NCI-H446 treated with DMSO at 0.1 percent for 48 hours (cell line): Measurements from ENCODE around the gene RNF112.
"Not testable (repeated sequence)": the region's sequence is repeated elsewhere in the genome, so short reads cannot be mapped to it uniquely, and the experiment has no call there.

Source experiments
- DNase-seq: peaks from one replicate; lab custom pipeline; 2025; lab: John Stamatoyannopoulos, UW

The RNF112 gene

GRCh38 chr17:19412984-19413383, 2.0 kb downstream of the RNF112 start:
- DNase-seq, result no peak

GRCh38 chr17:19413761-19414160, 2.7 kb downstream of the RNF112 start:
- DNase-seq, result no peak

- DNase-seq, result no peak
Measured at GRCh38 chr17:19414396-19415280, 3.6 kb downstream of the RNF112 start.

- no peak for DNase-seq
Measured at GRCh38 chr17:19415311-19415710, 4.3 kb downstream of the RNF112 start.

- DNase-seq, result no peak
Measured at GRCh38 chr17:19415806-19416775, 5.1 kb downstream of the RNF112 start.

- DNase-seq, result no peak
Measured at GRCh38 chr17:19417611-19418010, 6.6 kb downstream of the RNF112 start.

- no peak for DNase-seq
Measured at GRCh38 chr17:19418251-19418992, 7.4 kb downstream of the RNF112 start.

- no peak for DNase-seq
Measured at GRCh38 chr17:19421219-19421618, 10.2 kb downstream of the RNF112 start.

- DNase-seq, result no peak
Measured at GRCh38 chr17:19421926-19422325, 10.9 kb downstream of the RNF112 start.

GRCh38 chr17:19424934-19425868, 14.2 kb downstream of the RNF112 start:
- no peak for DNase-seq

GRCh38 chr17:19426631-19427030, 15.6 kb downstream of the RNF112 start:
- no peak for DNase-seq

GRCh38 chr17:19431691-19432090, 20.7 kb downstream of the RNF112 start:
- no peak for DNase-seq

- no peak for DNase-seq
Measured at GRCh38 chr17:19433255-19433654, 22.2 kb downstream of the RNF112 start.

GRCh38 chr17:19433727-19434340, 22.8 kb downstream of the RNF112 start:
- DNase-seq, result no peak

- no peak for DNase-seq
Measured at GRCh38 chr17:19440421-19440820, 29.4 kb downstream of the RNF112 start.

GRCh38 chr17:19441288-19441687, 30.3 kb downstream of the RNF112 start:
- DNase-seq, result not testable (repeated sequence)

GRCh38 chr17:19442731-19443130, 31.7 kb downstream of the RNF112 start:
- DNase-seq, result no peak

- no peak for DNase-seq
Measured at GRCh38 chr17:19443148-19443547, 32.1 kb downstream of the RNF112 start.

- DNase-seq, result no peak
Measured at GRCh38 chr17:19445105-19445504, 34.1 kb downstream of the RNF112 start.

GRCh38 chr17:19446577-19446976, 35.5 kb downstream of the RNF112 start:
- DNase-seq, result not testable (repeated sequence)
